Endothelial cell (in vitro differentiated cells): Measurements from ENCODE around the gene RPH3AL. TPM values are rescaled to one million over a fixed set of nuclear protein-coding genes. Genes with fewer than 3 reads are reported as not detected.

Experiments
- DNase-seq: peaks from one replicate; pipeline ENCODE4 v3.0.0; 2021; ENCODE audit warnings: low spot score
- H3K27ac Mint-ChIP-seq: one replicate; pipeline ENCODE4 v1.8.0; 2021; ENCODE audit warnings: mixed read lengths, inconsistent platforms; ENCODE audit not compliant: unreplicated experiment
- H3K27me3 Mint-ChIP-seq: one replicate; pipeline ENCODE4 v1.8.0; 2021; ENCODE audit warnings: mild to moderate bottlenecking, moderate library complexity, mixed read lengths, inconsistent platforms; ENCODE audit not compliant: unreplicated experiment
- H3K36me3 Mint-ChIP-seq: one replicate; pipeline ENCODE4 v1.8.0; 2021; ENCODE audit warnings: mild to moderate bottlenecking, low read depth, mixed read lengths, inconsistent platforms; ENCODE audit not compliant: unreplicated experiment
- H3K4me1 Mint-ChIP-seq: one replicate; pipeline ENCODE4 v1.8.0; 2021; ENCODE audit warnings: mild to moderate bottlenecking, mixed read lengths, inconsistent platforms; ENCODE audit not compliant: unreplicated experiment
- H3K4me3 Mint-ChIP-seq: one replicate; pipeline ENCODE4 v1.8.0; 2021; ENCODE audit warnings: mild to moderate bottlenecking, mixed read lengths, inconsistent platforms; ENCODE audit not compliant: unreplicated experiment
- H3K9me3 Mint-ChIP-seq: one replicate; pipeline ENCODE4 v1.8.0; 2021; ENCODE audit warnings: mixed read lengths, inconsistent platforms; ENCODE audit not compliant: unreplicated experiment
- total RNA-seq: library from RNA; stranded (reverse); fragmentation: NEBNext Ultra II Directional; extraction: Animal tissue kit (Norgen Biotek cat#: 25700); gene quantifications from one replicate; pipeline ENCODE4 v1.2.1, GENCODE V29; 2021; ENCODE audit not compliant: unreplicated experiment
- TF ChIP-seq, protein P1 (sequence below): fragments of 200-600 bp; sonication (generic); IDR thresholded peaks from one replicate; pipeline ENCODE4 v1.5.0; 2021; ENCODE audit warnings: antibody characterized with exemption; ENCODE audit not compliant: unreplicated experiment

Gene RPH3AL
- total RNA-seq, 1 donor from 2014 or later: 3.4 TPM

DNA sequence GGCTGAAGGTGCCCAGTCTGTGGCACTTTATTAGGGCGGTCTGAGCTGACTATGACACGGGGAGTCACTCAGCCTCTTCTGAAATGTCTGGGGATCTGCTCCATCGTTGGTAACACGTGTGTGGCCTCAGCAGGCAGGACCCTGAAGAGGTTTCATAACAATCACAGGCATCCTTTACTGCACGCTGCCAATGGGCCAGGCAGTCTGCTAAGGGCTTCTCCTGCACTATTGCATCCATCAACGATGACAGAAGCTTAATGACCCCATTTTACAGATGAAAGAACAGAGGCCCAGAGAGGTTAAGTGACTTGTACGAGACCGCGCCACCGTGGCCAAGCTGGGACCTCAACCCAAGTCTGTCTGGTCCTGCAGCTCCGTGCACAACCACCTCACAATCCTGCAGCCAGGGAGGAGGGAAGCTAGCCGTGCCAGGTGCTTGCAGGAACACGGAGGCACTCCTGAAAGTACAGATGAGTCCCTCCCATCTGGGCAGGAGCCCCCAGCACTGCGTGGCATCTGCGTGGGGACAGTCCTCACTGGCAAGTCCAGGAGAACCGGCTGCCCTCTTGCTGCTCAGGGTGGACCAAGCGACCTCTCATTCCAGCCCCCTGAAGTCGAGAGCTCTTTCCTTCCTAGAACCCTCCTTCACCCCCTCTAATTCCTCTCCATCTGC is 40.0 kb downstream of the RPH3AL start:
- Mint-ChIP-seq H3K4me1 (no peaks in the 10 kb centered on the region), H3K27me3 (peaks cover 29% of the 10 kb centered on the region), H3K27ac (no peak overlapping the region), H3K36me3 (peaks cover 28% of the 10 kb centered on the region), H3K9me3 (peaks cover 17% of the 10 kb centered on the region), H3K4me3 (no peak overlapping the region)
- no peak for DNase-seq
- TF ChIP-seq, protein P1, sequence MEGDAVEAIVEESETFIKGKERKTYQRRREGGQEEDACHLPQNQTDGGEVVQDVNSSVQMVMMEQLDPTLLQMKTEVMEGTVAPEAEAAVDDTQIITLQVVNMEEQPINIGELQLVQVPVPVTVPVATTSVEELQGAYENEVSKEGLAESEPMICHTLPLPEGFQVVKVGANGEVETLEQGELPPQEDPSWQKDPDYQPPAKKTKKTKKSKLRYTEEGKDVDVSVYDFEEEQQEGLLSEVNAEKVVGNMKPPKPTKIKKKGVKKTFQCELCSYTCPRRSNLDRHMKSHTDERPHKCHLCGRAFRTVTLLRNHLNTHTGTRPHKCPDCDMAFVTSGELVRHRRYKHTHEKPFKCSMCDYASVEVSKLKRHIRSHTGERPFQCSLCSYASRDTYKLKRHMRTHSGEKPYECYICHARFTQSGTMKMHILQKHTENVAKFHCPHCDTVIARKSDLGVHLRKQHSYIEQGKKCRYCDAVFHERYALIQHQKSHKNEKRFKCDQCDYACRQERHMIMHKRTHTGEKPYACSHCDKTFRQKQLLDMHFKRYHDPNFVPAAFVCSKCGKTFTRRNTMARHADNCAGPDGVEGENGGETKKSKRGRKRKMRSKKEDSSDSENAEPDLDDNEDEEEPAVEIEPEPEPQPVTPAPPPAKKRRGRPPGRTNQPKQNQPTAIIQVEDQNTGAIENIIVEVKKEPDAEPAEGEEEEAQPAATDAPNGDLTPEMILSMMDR: no peak

GRCh38 chr17:311119-311782 is 41.4 kb downstream of the RPH3AL start:
- H3K4me1 Mint-ChIP-seq: no peaks in the 10 kb centered on the region

GRCh38 chr17:310111-311010 is 42.2 kb downstream of the RPH3AL start:
- TF ChIP-seq, protein P1: no peak
- no peaks in the 10 kb centered on the region for H3K4me1 Mint-ChIP-seq
- no peak overlapping the region for H3K27ac Mint-ChIP-seq
- DNase-seq: no peak
- H3K9me3 Mint-ChIP-seq: peaks cover 8% of the 10 kb centered on the region
- peaks cover 8% of the 10 kb centered on the region for H3K36me3 Mint-ChIP-seq
- peaks cover 24% of the 10 kb centered on the region for H3K27me3 Mint-ChIP-seq
- H3K4me3 Mint-ChIP-seq: no peak overlapping the region

More at GRCh38 chr17:311119-311782, 41.4 kb downstream of the RPH3AL start:
- peaks cover 17% of the 10 kb centered on the region for H3K9me3 Mint-ChIP-seq
- peaks cover 27% of the 10 kb centered on the region for H3K27me3 Mint-ChIP-seq
- no peak for DNase-seq
- no peak overlapping the region for H3K4me3 Mint-ChIP-seq
- TF ChIP-seq, protein P1: no peak
- H3K36me3 Mint-ChIP-seq: peaks cover 17% of the 10 kb centered on the region
- no peak overlapping the region for H3K27ac Mint-ChIP-seq

- H3K27ac Mint-ChIP-seq: no peak overlapping the region
- H3K27me3 Mint-ChIP-seq: peaks cover 19% of the 10 kb centered on the region
- TF ChIP-seq, protein P1: peak; percentile 98
- H3K4me1 Mint-ChIP-seq: no peaks in the 10 kb centered on the region
- H3K4me3 Mint-ChIP-seq: no peak overlapping the region
- peaks cover 2% of the 10 kb centered on the region for H3K36me3 Mint-ChIP-seq
- DNase-seq: peak; percentile 67
- H3K9me3 Mint-ChIP-seq: peaks cover 1% of the 10 kb centered on the region
These were observed 43.2 kb downstream of the RPH3AL start for GRCh38 chr17:309361-309888.
